Metanephros (tissue), 1 donor: ENCODE results near the gene SHISA9. TPM values are rescaled to one million over a fixed set of nuclear protein-coding genes. Genes with fewer than 3 reads are reported as not detected.

Experiments used
- total RNA-seq: library from RNA; depleted of rRNA; stranded (reverse); fragments of >200 nt; gene quantifications from one replicate; pipeline ENCODE4 v1.2.3, GENCODE V29; 2014

SHISA9 gene
- total RNA-seq: 4.8 TPM

GRCh38 chr16:12901597-12902461 lies at the start of gene SHISA9:
Gene SHISA9 (plus strand): TSS chr16:12901598.

Other genes starting within 250 kb of the SHISA9 start
- 17.1 TPM for gene CPPED1, start 97.7 kb upstream of the SHISA9 start, total RNA-seq